SKM-1 treated with dmso at 0.1 percent for 144 hours (cell line): ENCODE data around the gene PRPS1L1.

Experiments
- DNase-seq: peaks from one replicate; lab custom pipeline; 2025; ENCODE audit not compliant: unreplicated experiment; lab: John Stamatoyannopoulos, UW

The PRPS1L1 gene

GRCh38 chr7:18016547-18017444, 10.8 kb downstream of the PRPS1L1 start:
- DNase-seq, result no peak

DNA sequence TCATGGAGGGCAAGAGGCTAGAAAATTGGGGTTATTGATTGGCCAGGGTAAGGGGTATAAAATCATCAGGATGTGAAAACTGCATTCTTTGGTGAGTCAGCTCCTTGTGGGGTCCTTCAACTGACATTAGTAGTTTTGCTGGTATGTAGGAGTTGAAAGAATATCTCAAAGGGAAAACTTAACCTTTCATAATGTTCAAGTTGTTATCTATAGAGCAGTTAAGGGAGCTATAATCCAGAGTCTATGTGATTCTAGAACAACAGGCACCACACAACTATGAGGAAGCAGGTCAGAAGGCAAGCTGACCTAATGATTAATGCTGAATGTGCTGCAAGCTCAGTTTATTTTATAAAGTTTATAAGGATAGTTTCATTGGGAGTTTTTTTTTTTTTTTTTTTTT, 13.7 kb downstream of the PRPS1L1 start:
- DNase-seq, result no peak

DNA sequence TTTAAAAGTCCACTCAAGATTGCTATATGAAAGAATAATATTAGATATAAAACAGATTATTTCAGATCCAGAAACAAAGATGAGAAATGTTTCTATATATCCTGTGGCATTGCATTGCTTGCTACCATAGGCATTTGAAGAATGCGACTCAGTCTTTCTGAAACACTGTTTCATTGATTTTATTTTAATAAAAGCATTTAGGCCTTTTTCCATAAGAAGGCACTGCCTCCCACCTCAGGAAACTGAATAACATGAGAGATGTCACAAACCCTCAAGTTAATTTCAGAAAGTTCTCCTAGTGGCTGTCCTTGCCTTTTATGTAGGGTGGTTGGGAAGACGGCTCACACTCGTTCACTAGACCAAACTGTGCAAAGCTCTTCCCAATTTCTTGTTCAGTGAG, 23.3 kb downstream of the PRPS1L1 start:
- no peak for DNase-seq

GRCh38 chr7:18003286-18003994, 24.2 kb downstream of the PRPS1L1 start:
- no peak for DNase-seq

DNA sequence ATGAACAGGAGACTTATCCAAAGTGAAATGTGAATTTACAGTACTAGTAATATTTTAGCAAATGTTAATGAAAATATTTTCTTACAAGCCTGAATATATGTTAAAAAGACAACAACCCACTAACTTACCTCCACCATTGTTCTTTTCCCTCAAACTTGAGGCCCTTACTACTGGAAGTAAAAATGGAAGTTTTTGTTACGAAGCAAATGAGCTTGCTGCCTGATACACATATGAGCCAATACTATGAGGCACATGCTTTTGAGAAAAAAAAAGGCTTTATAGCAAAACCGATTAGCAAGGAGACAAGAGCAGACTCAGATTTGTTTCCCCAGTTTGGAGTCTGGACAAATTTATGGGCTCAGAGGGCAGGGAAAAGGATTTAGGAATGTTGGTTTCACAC, 29.0 kb downstream of the PRPS1L1 start:
- no peak for DNase-seq

DNA sequence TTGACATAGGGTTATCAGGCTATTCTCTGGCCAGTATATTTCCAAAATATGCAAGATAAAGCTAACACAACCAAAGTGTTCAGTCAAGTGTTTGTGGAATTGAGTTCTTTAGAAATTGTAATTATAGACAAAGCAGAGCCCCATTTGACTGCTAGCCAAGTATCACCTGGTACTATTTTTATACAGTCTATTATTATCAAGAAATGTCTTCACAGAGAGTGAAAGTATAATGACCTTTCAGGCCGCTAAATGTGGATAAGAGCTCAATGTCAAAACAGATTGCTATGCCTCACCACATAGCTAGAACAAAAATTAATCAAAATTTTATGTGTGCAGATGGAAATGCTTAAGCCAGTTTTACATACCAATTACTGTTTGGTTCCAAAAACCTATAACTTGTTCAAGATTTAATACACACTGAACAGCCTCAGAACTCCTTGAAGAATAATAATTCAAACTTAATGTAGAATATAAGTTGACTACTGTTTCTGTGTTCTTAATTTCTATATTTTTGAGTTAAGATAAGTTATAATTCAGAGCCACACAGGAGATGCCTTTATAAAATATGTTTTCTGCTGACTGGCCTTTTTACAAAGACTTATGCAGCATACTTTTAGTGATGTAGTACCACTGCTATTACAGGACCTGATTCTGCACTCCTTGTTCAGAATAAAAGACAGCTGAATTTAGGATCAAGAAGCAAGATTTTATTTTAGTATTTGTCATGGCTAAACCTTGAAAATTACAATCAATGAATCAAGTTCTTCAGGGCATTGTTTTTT, 31.0 kb downstream of the PRPS1L1 start:
- no peak for DNase-seq

DNA sequence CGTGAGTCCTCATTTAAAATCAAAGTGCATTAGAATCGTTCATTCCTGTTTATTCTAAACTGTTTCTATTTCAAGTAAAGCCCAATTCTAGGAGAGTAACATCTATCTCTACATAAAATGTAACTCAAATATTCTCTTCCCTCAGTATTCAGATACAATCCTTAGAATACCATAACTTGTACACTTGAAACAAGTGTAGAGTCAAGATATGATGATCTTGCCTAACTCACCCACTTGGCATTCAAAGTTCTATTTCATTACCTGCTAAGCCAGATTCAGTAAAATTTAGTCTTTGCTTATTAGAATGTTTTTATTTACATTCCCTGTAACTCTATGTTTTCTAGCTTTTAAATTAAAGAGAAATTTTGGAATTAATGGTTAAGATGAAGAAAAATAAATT, 31.6 kb downstream of the PRPS1L1 start:
- no peak for DNase-seq

- no peak for DNase-seq
Observed at GRCh38 chr7:17994079-17994850, 33.4 kb downstream of the PRPS1L1 start.

DNA sequence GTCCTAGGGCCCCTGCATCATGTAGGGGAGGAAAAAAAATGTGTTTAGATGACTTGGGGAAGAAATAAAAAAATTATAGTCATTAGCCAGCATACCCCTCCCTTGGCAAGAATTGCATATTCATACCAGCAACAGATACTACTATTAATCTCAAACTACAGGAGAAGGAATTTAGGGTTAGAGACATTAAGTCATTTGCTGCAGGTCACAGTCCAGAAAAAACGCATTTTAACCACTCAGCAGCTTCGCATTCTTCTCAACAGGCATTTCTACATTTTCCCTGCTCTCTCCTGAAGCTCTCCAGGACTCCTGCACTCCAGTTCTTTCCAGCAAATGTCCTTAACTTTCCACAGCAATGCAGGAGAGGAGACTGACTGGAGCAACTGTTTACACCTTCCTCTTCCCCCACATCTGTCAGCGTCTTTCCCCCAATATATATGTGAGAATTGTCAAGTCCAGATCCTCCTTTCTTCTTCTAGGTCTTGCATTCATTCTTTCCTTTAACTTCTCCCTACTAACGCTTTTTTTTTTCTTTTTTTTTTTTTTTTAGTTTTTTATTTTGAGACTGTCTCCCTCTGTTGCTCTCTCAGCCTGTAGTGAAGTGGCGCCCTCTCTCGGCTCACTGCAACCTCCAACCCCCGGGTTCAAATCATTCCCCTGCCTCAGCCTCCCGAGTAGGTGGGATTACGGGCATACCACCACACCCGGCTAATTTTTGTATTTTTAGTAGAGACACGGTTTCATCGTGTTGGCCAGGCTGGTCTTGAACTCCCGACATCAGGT, 35.6 kb downstream of the PRPS1L1 start:
- DNase-seq, result no peak

- no peak for DNase-seq
Observed at GRCh38 chr7:17990761-17991160, 36.9 kb downstream of the PRPS1L1 start.

- no peak for DNase-seq
Observed at GRCh38 chr7:17989546-17989945, 38.1 kb downstream of the PRPS1L1 start.

GRCh38 chr7:17988858-17989257, 38.8 kb downstream of the PRPS1L1 start:
- no peak for DNase-seq

DNA sequence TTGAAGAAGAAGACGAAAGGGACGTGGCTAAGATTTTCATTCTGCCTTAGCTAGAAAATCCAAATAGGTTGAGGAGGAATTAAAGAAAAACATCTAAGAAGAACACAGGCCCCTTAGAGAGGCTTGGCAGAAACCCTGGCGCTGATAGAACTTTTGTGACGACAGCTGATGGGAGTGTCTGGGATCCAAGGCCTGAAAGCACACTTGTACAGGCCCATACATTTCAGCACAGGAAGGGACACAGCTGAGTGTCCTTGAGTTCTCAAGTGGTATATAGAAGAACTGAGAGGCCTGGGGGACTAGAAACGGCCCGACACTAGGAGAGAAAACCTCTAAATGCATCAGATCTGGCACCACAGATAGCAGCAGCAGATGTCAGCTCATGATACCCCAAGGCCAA, 39.5 kb downstream of the PRPS1L1 start:
- DNase-seq, result no peak

GRCh38 chr7:17986851-17987250, 40.8 kb downstream of the PRPS1L1 start:
- DNase-seq, result no peak

GRCh38 chr7:17985473-17986239, 42.0 kb downstream of the PRPS1L1 start:
- no peak for DNase-seq

GRCh38 chr7:17984288-17984687, 43.4 kb downstream of the PRPS1L1 start:
- DNase-seq, result no peak

- no peak for DNase-seq
Observed at GRCh38 chr7:17983221-17984062, 44.2 kb downstream of the PRPS1L1 start.

DNA sequence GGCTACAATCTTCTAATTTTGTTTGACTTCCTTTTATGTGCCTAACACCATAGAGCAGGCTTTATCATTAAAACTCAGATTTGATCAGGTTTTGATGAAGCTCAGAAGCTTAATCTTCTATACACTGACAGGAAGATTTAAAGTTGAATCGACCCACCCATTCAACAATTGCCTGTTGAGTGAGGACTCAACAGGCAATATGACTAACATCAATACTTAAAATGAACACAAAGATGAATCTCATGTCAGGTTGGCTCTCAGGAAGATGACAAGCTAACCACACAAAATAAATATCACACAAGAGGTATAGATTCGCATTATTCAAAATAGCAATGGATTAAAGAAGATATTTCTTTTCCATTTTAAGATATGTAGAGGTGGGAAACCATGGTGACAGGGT, 50.7 kb downstream of the PRPS1L1 start:
- no peak for DNase-seq
